Caco-2 (cell line): ENCODE measurements around the gene SLC22A23. TPM values are rescaled to one million over a fixed set of nuclear protein-coding genes. Genes with fewer than 3 reads are reported as not detected.

Experiments
- BruUV-seq: library from RNA; stranded (reverse); fragments of 400-500 nt; replicated peaks from 2 replicates; lab custom pipeline; 2021; lab: Mats Ljungman, UMichigan
- CTCF ChIA-PET: fragments of 300-600 bp; sonication (Branson Sonifier 250); formaldehyde crosslinking; loops from one replicate; lab custom pipeline; 2022; ENCODE audit warnings: antibody characterized with exemption; lab: Charles Lee
- POLR2A ChIA-PET: fragments of 300-600 bp; sonication (Branson Sonifier 250); formaldehyde crosslinking; loops from one replicate; lab custom pipeline; 2022; ENCODE audit warnings: antibody characterized with exemption; lab: Charles Lee
- DNase-seq, 2 experiments: peaks; one replicate each; pipeline versions ENCODE4 v3.0.0 to v3.0.0-alpha.2; 2020 to 2022
- H3K27me3 ChIP-seq: replicated peaks from 2 replicates; pipeline ENCODE4 v1.6.0; 2011; ENCODE audit warnings: low read length; ENCODE audit not compliant: control insufficient read depth, insufficient read depth
- H3K36me3 ChIP-seq: 2 replicates; pipeline ENCODE4 v1.5.1; 2011; ENCODE audit warnings: low read length; ENCODE audit not compliant: control insufficient read depth, insufficient read depth
- H3K4me1 ChIP-seq: fragments of 250-450 bp; sonication (Bioruptor Pico); 2 replicates; pipeline ENCODE4 v1.5.1; 2020; ENCODE audit warnings: mild to moderate bottlenecking
- H3K4me3 ChIP-seq: 2 replicates; pipeline ENCODE4 v1.5.1; 2011; ENCODE audit warnings: low read depth, mild to moderate bottlenecking, control low read depth, low read length
- H3K9me3 ChIP-seq: fragments of 250-450 bp; sonication (Bioruptor Pico); 2 replicates; pipeline ENCODE4 v1.5.1; 2020; ENCODE audit warnings: mild to moderate bottlenecking, moderate library complexity
- H3K27ac Mint-ChIP-seq: one replicate; pipeline ENCODE4 v1.8.0; 2022; ENCODE audit warnings: mixed read lengths; ENCODE audit not compliant: unreplicated experiment
- H3K27me3 Mint-ChIP-seq: one replicate; pipeline ENCODE4 v1.8.0; 2022; ENCODE audit warnings: mixed read lengths; ENCODE audit not compliant: insufficient read depth, unreplicated experiment
- H3K36me3 Mint-ChIP-seq: one replicate; pipeline ENCODE4 v1.8.0; 2022; ENCODE audit warnings: mild to moderate bottlenecking, mixed read lengths; ENCODE audit not compliant: insufficient read depth, unreplicated experiment
- H3K4me1 Mint-ChIP-seq: one replicate; pipeline ENCODE4 v1.8.0; 2022; ENCODE audit warnings: low read depth, mixed read lengths; ENCODE audit not compliant: unreplicated experiment
- H3K4me3 Mint-ChIP-seq: one replicate; pipeline ENCODE4 v1.8.0; 2022; ENCODE audit warnings: mild to moderate bottlenecking, moderate library complexity, mixed read lengths; ENCODE audit not compliant: unreplicated experiment
- H3K9me3 Mint-ChIP-seq: one replicate; pipeline ENCODE4 v1.8.0; 2022; ENCODE audit warnings: mixed read lengths; ENCODE audit not compliant: unreplicated experiment
- intact Hi-C: fragments of 100-400 bp; cut with micrococcal nuclease; formaldehyde crosslinking; loops from one replicate; pipeline ENCODE4 v1.10.0; 2022; ENCODE audit not compliant: unreplicated experiment
- total RNA-seq: library from RNA; stranded (reverse); gene quantifications from 2 replicates; pipeline ENCODE4 v1.2.3, GENCODE V29; 2022
- TF ChIP-seq, protein P1 (sequence below), 2 experiments: fragments of 200-600 bp in 1 of 2; IDR thresholded peaks; 1 replicate in 1 of 2; 2 replicates in 1 of 2; pipeline versions ENCODE4 v1.5.1 to v1.8.0; 2011 to 2022; ENCODE audit warnings: antibody characterized with exemption in 1 of 2, control low read depth in 1 of 2, inconsistent platforms in 1 of 2, low read depth in 1 of 2, low read length in 1 of 2, mild to moderate bottlenecking in 1 of 2, moderate library complexity in 1 of 2; ENCODE audit not compliant: insufficient read depth in 1 of 2, severe bottlenecking in 1 of 2, unreplicated experiment in 1 of 2

The SLC22A23 gene
- total RNA-seq, 1 experiment from 2014 or later: 45.5 TPM

DNA sequence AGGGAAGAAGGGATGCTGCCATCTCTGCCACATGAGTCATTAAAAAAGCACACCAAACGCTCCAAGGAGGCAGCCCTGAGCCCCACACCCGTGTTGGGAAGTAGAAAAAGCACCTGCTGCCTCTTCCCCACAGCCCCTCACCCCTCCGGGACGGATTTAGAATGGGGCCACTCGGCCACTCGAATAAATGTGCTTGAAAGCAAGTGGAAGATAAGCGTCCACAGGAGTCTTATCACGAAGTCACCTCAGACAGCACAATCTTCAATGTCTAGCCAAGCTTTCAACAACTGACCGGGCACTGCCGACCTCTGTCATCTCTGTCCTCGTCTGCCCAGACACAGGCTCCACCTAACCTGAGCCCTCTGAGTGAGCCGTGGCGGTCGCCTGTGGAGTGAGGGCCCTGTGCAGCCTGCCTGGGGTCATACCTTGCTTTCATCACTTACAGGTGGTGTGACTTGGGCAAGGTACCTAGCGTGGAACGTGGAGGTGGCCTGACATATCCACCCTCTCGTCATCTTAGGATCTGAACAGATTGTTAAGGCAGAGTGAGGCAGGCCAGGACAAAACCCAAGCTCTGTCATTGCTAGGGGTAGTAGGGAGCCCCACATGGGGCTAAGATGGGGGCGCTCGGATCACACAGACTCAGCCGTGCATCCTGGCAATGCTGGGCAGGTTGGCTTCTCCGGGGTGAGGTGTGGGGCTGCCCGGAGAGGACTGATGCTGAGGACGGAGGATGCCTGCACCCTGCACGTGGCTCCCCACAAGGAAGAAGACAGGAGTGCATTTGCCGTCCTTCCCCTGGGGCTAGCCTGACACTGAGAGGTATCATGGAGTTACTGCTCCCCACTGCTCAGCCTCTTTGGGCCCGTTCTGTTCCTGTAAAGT lies 163.3 kb downstream of the SLC22A23 start:
- TF ChIP-seq, protein P1, sequence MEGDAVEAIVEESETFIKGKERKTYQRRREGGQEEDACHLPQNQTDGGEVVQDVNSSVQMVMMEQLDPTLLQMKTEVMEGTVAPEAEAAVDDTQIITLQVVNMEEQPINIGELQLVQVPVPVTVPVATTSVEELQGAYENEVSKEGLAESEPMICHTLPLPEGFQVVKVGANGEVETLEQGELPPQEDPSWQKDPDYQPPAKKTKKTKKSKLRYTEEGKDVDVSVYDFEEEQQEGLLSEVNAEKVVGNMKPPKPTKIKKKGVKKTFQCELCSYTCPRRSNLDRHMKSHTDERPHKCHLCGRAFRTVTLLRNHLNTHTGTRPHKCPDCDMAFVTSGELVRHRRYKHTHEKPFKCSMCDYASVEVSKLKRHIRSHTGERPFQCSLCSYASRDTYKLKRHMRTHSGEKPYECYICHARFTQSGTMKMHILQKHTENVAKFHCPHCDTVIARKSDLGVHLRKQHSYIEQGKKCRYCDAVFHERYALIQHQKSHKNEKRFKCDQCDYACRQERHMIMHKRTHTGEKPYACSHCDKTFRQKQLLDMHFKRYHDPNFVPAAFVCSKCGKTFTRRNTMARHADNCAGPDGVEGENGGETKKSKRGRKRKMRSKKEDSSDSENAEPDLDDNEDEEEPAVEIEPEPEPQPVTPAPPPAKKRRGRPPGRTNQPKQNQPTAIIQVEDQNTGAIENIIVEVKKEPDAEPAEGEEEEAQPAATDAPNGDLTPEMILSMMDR (IDR thresholded peaks at IDR 0.05; ENCODE audit: insufficient read depth in 1 of 2, low read depth in 1 of 2, low read length in 1 of 2, severe bottlenecking in 1 of 2, unreplicated experiment in 1 of 2): no peak
- POLR2A ChIA-PET: no interaction called here

DNA sequence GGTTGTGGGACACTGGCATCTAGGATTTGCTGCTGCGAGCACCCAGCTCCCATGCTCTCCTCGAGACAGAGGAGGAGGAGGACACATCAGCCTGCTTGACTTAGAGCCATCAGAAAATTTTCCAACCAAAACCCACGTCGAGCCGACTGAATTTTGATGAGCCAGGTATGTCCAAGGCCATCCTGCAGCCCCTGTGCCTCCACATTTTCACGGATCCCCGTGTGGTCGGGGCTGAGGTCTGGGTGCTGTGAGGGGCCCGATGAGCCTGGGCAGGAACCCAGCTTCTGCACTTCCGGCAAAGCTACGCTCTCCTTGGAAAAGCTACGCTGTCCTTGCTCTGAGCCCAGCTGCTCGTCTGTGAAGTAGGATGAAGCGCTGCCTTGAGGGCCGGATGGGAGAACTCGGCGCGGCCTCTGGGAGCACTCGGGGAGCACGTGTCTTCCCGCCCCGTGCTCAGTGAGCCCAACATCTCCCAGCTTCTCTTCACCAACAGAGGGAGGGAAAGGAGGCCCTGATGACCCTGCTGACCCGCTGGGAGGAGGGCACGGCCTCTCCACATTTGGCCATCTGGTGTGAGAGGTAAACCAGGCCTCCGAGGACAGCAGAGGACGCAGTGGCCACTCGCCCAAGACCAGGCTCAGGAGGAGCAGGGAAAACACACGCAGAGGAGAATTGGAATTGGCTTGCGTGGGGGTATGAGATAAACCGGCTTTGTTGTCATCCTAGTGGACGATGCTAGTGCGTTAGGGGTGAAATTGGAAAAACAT lies 164.2 kb downstream of the SLC22A23 start:
- TF ChIP-seq, protein P1 (IDR thresholded peaks at IDR 0.05; ENCODE audit: insufficient read depth in 1 of 2, low read depth in 1 of 2, low read length in 1 of 2, severe bottlenecking in 1 of 2, unreplicated experiment in 1 of 2): no peak
- Histone ChIP-seq H3K4me1 (no peaks in the 10 kb centered on the region), H3K27me3 (no peaks in the 10 kb centered on the region), H3K36me3 (no peaks in the 10 kb centered on the region; the same call in 1 of the 2 replicates), H3K9me3 (no peaks in the 10 kb centered on the region), H3K4me3 (no peak overlapping the region)
- no peak overlapping the region for H3K27ac Mint-ChIP-seq
- H3K4me3 Mint-ChIP-seq: no peak overlapping the region
- intact Hi-C loops: no loop called here
- no TSS peak for BruUV-seq
- no peak for DNase-seq
- H3K9me3 Mint-ChIP-seq: no peaks in the 10 kb centered on the region
- peaks cover 58% of the 10 kb centered on the region for H3K36me3 Mint-ChIP-seq
- no peaks in the 10 kb centered on the region for H3K4me1 Mint-ChIP-seq
- H3K27me3 Mint-ChIP-seq: no peaks in the 10 kb centered on the region
- ChIA-PET POLR2A (no interaction called here), CTCF (no interaction called here)

More for the DNA sequence above, 163.3 kb downstream of the SLC22A23 start:
- no peak overlapping the region for H3K4me3 ChIP-seq
- no peak overlapping the region for H3K4me3 Mint-ChIP-seq
- DNase-seq: no peak
- H3K27me3 Mint-ChIP-seq: no peaks in the 10 kb centered on the region
- H3K36me3 Mint-ChIP-seq: peaks cover 54% of the 10 kb centered on the region
- no peak overlapping the region for H3K27ac Mint-ChIP-seq
- no peaks in the 10 kb centered on the region for H3K4me1 ChIP-seq
- H3K9me3 ChIP-seq: no peaks in the 10 kb centered on the region
- H3K9me3 Mint-ChIP-seq: no peaks in the 10 kb centered on the region
- no peaks in the 10 kb centered on the region for H3K4me1 Mint-ChIP-seq
- intact Hi-C loops: no loop called here
- no TSS peak for BruUV-seq
- CTCF ChIA-PET: no interaction called here
- H3K27me3 ChIP-seq: no peaks in the 10 kb centered on the region
- peaks cover 1% of the 10 kb centered on the region for H3K36me3 ChIP-seq

DNA sequence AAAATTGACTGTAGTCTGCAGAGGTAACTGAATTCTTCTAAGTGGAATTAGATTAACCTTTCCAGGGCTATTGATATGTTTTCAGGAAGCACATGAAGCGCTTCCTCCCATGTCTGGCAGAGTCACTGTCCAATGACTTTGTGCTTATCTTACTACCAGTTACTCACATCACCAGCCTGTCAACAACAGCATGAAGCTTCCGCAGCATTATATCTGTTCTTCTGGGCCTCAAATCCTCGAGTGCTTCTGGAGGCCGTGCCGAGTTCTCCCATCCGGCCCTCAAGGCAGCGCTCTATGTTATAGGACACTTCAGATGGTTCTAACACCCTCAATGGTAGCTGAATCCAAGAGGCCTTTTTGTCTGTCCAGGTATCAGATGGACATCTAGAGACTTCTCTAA lies 164.9 kb downstream of the SLC22A23 start:
- H3K9me3 ChIP-seq: no peaks in the 10 kb centered on the region
- Mint-ChIP-seq H3K27ac (no peak overlapping the region), H3K27me3 (no peaks in the 10 kb centered on the region), H3K4me1 (no peaks in the 10 kb centered on the region), H3K9me3 (no peaks in the 10 kb centered on the region), H3K36me3 (peaks cover 52% of the 10 kb centered on the region), H3K4me3 (no peak overlapping the region)
- CTCF ChIA-PET: no interaction called here
- H3K4me1 ChIP-seq: no peaks in the 10 kb centered on the region
- BruUV-seq: no TSS peak
- intact Hi-C loops: no loop called here
- no peak overlapping the region for H3K4me3 ChIP-seq
- H3K36me3 ChIP-seq: no peaks in the 10 kb centered on the region; the same call in 1 of the 2 replicates
- DNase-seq: no peak
- TF ChIP-seq, protein P1 (IDR thresholded peaks at IDR 0.05; ENCODE audit: insufficient read depth in 1 of 2, low read depth in 1 of 2, low read length in 1 of 2, severe bottlenecking in 1 of 2, unreplicated experiment in 1 of 2): no peak
- H3K27me3 ChIP-seq: no peaks in the 10 kb centered on the region
- POLR2A ChIA-PET: no interaction called here
